ENCODE measurements around the gene TRPV4. TPM values are rescaled to one million over a fixed set of nuclear protein-coding genes. Genes with fewer than 3 reads are reported as not detected.

Gene TRPV4
- total RNA-seq, 1 donor from 2014 or later: 0.56 TPM

GRCh38 chr12:109765446-109765810, 67.8 kb downstream of the TRPV4 start:
- H3K4me1 Mint-ChIP-seq: no peaks in the 10 kb centered on the region
- H3K27me3 ChIP-seq: no peaks in the 10 kb centered on the region
- H3K27ac Mint-ChIP-seq: no peak overlapping the region
- no peak overlapping the region for H3K4me2 ChIP-seq
- no peak overlapping the region for H2AFZ ChIP-seq (replicated peaks)
- H3K27me3 Mint-ChIP-seq (ENCODE audit: insufficient read depth, low read depth): peaks cover 7% of the 10 kb centered on the region
- TF ChIP-seq CTCF (IDR thresholded peaks at IDR 0.05) (no peak), EZH2 (IDR thresholded peaks at IDR 0.05) (no peak), EZH2phosphoT487 (IDR thresholded peaks at IDR 0.05) (no peak)
- DNase-seq (ENCODE audit: low spot score): no peak
- no peaks in the 10 kb centered on the region for H3K9me3 ChIP-seq (ENCODE audit: low read depth)
- H3K9me3 Mint-ChIP-seq: no peaks in the 10 kb centered on the region
- H3K4me3 ChIP-seq: no peak overlapping the region
- no peak overlapping the region for H3K9ac ChIP-seq
- H3K36me3 ChIP-seq: no peaks in the 10 kb centered on the region
- no peaks in the 10 kb centered on the region for H3K79me2 ChIP-seq (ENCODE audit: low read depth)
- peaks cover 7% of the 10 kb centered on the region for H3K4me1 ChIP-seq
- no peaks in the 10 kb centered on the region for H3F3A ChIP-seq (ENCODE audit: low read depth)
- H4K20me1 ChIP-seq (ENCODE audit: low read depth): peaks cover 11% of the 10 kb centered on the region
- H3K36me3 Mint-ChIP-seq: peaks cover 3% of the 10 kb centered on the region
- H3K27ac ChIP-seq: no peak overlapping the region
- H3K4me3 Mint-ChIP-seq: no peak overlapping the region

- Mint-ChIP-seq H3K27me3 (ENCODE audit: insufficient read depth, low read depth) (peaks cover 7% of the 10 kb centered on the region), H3K4me1 (no peaks in the 10 kb centered on the region), H3K27ac (no peak overlapping the region), H3K9me3 (no peaks in the 10 kb centered on the region), H3K36me3 (peaks cover 3% of the 10 kb centered on the region), H3K4me3 (no peak overlapping the region)
- Histone ChIP-seq H3K4me3 (no peak overlapping the region), H3K27ac (no peak overlapping the region), H3K27me3 (no peaks in the 10 kb centered on the region), H2AFZ (replicated peaks) (no peak overlapping the region), H3K9me3 (ENCODE audit: low read depth) (no peaks in the 10 kb centered on the region), H3K79me2 (ENCODE audit: low read depth) (no peaks in the 10 kb centered on the region), H3K9ac (no peak overlapping the region), H4K20me1 (ENCODE audit: low read depth) (peaks cover 15% of the 10 kb centered on the region), H3K36me3 (no peaks in the 10 kb centered on the region), H3F3A (ENCODE audit: low read depth) (no peaks in the 10 kb centered on the region), H3K4me1 (peaks cover 2% of the 10 kb centered on the region), H3K4me2 (no peak overlapping the region)
- no peak for TF ChIP-seq CTCF (IDR thresholded peaks at IDR 0.05)
- no peak for TF ChIP-seq EZH2phosphoT487 (IDR thresholded peaks at IDR 0.05)
- no peak for TF ChIP-seq EZH2 (IDR thresholded peaks at IDR 0.05)
- no peak for DNase-seq (ENCODE audit: low spot score)
These were observed 68.3 kb downstream of the TRPV4 start for GRCh38 chr12:109764776-109765445.

- peak; percentile 59 for DNase-seq (ENCODE audit: low spot score)
- TF ChIP-seq CTCF (IDR thresholded peaks at IDR 0.05): peak; percentile 51
- no peak for TF ChIP-seq EZH2 (IDR thresholded peaks at IDR 0.05)
- TF ChIP-seq EZH2phosphoT487 (IDR thresholded peaks at IDR 0.05): no peak
- Histone ChIP-seq H2AFZ (replicated peaks) (no peak overlapping the region), H3K79me2 (ENCODE audit: low read depth) (no peaks in the 10 kb centered on the region), H3K9me3 (ENCODE audit: low read depth) (no peaks in the 10 kb centered on the region), H3K36me3 (no peaks in the 10 kb centered on the region), H3K27ac (no peak overlapping the region), H3K27me3 (no peaks in the 10 kb centered on the region), H3F3A (ENCODE audit: low read depth) (no peaks in the 10 kb centered on the region), H4K20me1 (ENCODE audit: low read depth) (peaks cover 19% of the 10 kb centered on the region), H3K4me1 (peaks cover 4% of the 10 kb centered on the region), H3K9ac (no peak overlapping the region), H3K4me2 (no peak overlapping the region), H3K4me3 (no peak overlapping the region)
- H3K27me3 Mint-ChIP-seq (ENCODE audit: insufficient read depth, low read depth): peaks cover 7% of the 10 kb centered on the region
- H3K4me3 Mint-ChIP-seq: no peak overlapping the region
- peaks cover 3% of the 10 kb centered on the region for H3K36me3 Mint-ChIP-seq
- peaks cover 5% of the 10 kb centered on the region for H3K4me1 Mint-ChIP-seq
- no peak overlapping the region for H3K27ac Mint-ChIP-seq
- H3K9me3 Mint-ChIP-seq: no peaks in the 10 kb centered on the region
These were observed 69.1 kb downstream of the TRPV4 start for GRCh38 chr12:109764123-109764522.

Data from neural progenitor cell (in vitro differentiated cells).